ENCODE data around the gene PTPDC1. TPM values are rescaled to one million over a fixed set of nuclear protein-coding genes. Genes with fewer than 3 reads are reported as not detected.
A peak's percentile ranks its signal among the peaks of the same experiment; 100 is the strongest.

Gene PTPDC1
- total and polyA plus RNA-seq, 8 donors = 2.4 to 5.6 (median 4.2) TPM

DNA sequence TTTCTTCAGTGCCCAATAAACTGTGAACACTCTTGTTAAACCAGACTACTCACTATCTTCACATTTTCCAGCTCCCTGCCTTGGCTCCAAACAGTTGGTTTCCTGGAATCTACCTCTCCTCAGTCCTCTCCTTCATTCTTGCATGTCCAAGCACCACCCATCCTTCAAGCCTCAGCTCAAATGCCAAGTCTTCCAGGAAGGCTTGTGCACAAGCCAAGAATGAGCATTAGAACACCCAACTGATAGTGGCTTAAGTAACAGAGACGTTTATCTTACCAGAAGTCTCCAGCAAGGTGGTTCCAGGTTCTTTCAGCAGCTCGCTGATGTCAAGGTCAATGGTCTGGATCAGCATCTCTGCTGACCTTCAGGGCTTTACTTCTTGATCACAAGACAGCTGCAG lies 60.1 kb downstream of the PTPDC1 start:
- Histone ChIP-seq H3K4me3 (no peak overlapping the region), H3K4me1 (peaks cover 0 to 7% (median 0%) of the 10 kb centered on the region in 3 donors), H3K36me3 (no peaks in the 10 kb centered on the region), H3K27me3 (no peaks in the 10 kb centered on the region), H3K9me3 (no peaks in the 10 kb centered on the region), H3K27ac (no peak overlapping the region)
- peak in 2 of 4 donors; percentile 23 to 51 for ATAC-seq
- FAIRE-seq = no peak
- intact Hi-C loops (cut with DNase I) = no loop called here
- TF ChIP-seq, protein P1, sequence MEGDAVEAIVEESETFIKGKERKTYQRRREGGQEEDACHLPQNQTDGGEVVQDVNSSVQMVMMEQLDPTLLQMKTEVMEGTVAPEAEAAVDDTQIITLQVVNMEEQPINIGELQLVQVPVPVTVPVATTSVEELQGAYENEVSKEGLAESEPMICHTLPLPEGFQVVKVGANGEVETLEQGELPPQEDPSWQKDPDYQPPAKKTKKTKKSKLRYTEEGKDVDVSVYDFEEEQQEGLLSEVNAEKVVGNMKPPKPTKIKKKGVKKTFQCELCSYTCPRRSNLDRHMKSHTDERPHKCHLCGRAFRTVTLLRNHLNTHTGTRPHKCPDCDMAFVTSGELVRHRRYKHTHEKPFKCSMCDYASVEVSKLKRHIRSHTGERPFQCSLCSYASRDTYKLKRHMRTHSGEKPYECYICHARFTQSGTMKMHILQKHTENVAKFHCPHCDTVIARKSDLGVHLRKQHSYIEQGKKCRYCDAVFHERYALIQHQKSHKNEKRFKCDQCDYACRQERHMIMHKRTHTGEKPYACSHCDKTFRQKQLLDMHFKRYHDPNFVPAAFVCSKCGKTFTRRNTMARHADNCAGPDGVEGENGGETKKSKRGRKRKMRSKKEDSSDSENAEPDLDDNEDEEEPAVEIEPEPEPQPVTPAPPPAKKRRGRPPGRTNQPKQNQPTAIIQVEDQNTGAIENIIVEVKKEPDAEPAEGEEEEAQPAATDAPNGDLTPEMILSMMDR (IDR thresholded peaks at IDR 0.05) = no peak
- WGBS, 2 donors = 22 to 26% methylated on average over 2 of the region's 2 CpGs
- no peak for DNase-seq

DNA sequence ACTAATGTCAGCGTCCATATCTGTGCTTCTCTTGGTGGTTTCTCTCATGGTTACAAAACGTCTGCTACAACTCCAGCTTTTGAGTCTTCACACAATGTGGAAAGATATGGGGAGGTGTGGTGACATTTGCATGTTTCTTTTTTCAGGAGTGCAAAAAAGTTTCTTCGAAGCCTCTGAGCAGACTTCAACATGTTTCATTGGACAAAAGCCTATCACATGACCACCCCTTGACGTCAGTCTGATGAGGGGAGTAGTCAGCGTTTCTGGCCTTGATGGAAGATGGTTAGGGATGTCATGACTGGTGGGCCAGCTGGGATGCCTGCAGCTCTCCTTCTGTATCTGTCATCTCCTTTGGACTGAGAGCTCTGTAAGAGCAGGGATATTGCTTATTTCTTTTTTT lies 61.4 kb downstream of the PTPDC1 start:
- no peak for ATAC-seq
- no peak overlapping the region for H3K27ac ChIP-seq
- TF ChIP-seq, protein P1 (IDR thresholded peaks at IDR 0.05) = no peak
- no peak overlapping the region for H3K4me3 ChIP-seq
- intact Hi-C loops (cut with DNase I) = no loop called here
- 67 to 75% methylated on average over 5 of the region's 5 CpGs for WGBS, 2 donors
- H3K36me3 ChIP-seq = no peaks in the 10 kb centered on the region
- H3K9me3 ChIP-seq = no peaks in the 10 kb centered on the region
- no peak for DNase-seq
- H3K4me1 ChIP-seq = peaks cover 0 to 4% (median 0%) of the 10 kb centered on the region in 3 donors
- FAIRE-seq = no peak
- H3K27me3 ChIP-seq = no peaks in the 10 kb centered on the region

DNA sequence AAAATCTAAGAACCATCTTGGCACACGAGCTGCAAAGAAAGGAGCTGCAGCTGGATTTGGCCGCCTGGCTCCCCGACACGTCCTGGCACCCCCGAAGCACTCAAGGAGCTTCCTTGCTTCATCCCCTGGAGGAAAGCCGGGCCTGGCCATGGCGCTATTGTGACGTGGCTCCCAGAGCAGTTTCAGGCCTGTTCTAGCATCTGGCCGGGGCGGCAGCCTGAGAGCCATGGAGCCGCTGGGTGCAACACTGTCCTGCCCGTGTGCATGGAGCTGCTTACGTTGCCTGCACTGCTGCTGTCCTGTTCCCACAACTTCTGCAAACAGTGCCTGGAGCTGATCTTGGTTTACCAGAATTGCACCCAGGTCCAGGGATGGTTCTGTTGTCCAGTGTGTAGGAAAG lies 63.5 kb downstream of the PTPDC1 start:
- no peak overlapping the region for H3K27ac ChIP-seq
- ATAC-seq (no peak), DNase-seq (no peak), FAIRE-seq (no peak)
- intact Hi-C loops (cut with DNase I) = no loop called here
- TF ChIP-seq, protein P1 (IDR thresholded peaks at IDR 0.05) = no peak
- 82 to 86% methylated on average over 13 of the region's 13 CpGs for WGBS, 2 donors
- peaks cover 0 to 4% (median 0%) of the 10 kb centered on the region in 3 donors for H3K4me1 ChIP-seq
- no peak overlapping the region for H3K4me3 ChIP-seq
- no peaks in the 10 kb centered on the region for H3K27me3 ChIP-seq
- no peaks in the 10 kb centered on the region for H3K9me3 ChIP-seq
- no peaks in the 10 kb centered on the region for H3K36me3 ChIP-seq

DNA sequence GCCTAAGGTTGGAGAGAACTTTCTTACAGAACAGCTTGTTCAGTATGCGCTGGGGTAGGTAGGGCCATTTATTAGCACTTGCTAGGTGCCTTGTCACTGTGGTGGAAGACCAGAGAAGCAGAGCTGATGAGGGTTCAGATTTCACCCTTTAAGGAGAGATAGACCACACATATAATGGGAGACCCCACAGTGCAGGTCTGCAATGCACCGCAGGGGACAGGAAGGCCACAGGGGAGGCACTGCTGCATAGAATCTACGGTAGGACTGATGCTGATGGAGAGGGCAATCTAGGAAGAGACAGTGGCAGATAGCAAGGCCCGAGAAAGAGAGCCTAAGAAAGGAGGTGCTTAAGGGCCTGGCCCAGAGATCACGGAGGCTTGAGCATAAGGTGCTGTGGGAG lies 64.2 kb downstream of the PTPDC1 start:
- Histone ChIP-seq H3K36me3 (no peaks in the 10 kb centered on the region), H3K4me1 (peaks cover 0 to 4% (median 0%) of the 10 kb centered on the region in 3 donors), H3K4me3 (no peak overlapping the region), H3K27ac (no peak overlapping the region), H3K27me3 (no peaks in the 10 kb centered on the region), H3K9me3 (no peaks in the 10 kb centered on the region)
- TF ChIP-seq, protein P1 (IDR thresholded peaks at IDR 0.05) = no peak
- 69 to 76% methylated on average over 5 of the region's 5 CpGs for WGBS, 2 donors
- DNase-seq (no peak), ATAC-seq (no peak), FAIRE-seq (no peak)
- intact Hi-C loops (cut with DNase I) = no loop called here

DNA sequence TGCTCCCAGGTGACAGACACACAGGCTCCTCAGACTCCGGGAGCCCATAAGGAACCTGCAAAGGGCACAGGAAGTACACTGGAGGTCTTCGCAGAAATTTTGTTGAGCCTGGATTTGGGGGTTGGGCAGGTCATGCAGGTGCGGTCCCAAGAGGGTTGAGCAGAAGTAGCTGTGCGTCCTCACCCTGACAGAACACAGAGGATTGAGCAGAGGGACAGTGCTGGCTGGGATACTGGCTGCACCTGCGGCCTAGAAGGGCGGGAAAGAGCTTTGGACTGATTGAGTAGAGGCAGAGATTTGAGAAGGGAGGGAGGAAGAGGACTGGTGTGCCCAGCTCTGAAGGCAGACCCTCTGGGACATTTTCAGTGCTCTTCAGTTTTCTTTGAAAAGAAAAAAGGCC lies 65.4 kb downstream of the PTPDC1 start:
- DNase-seq = no peak
- H3K9me3 ChIP-seq = no peaks in the 10 kb centered on the region
- ATAC-seq = no peak
- H3K4me3 ChIP-seq = no peak overlapping the region
- no peak overlapping the region for H3K27ac ChIP-seq
- H3K36me3 ChIP-seq = no peaks in the 10 kb centered on the region
- TF ChIP-seq, protein P1 (IDR thresholded peaks at IDR 0.05) = no peak
- H3K27me3 ChIP-seq = no peaks in the 10 kb centered on the region
- no peak for FAIRE-seq
- WGBS, 2 donors = 86 to 87% methylated on average over 6 of the region's 6 CpGs
- intact Hi-C loops (cut with DNase I) = no loop called here
- H3K4me1 ChIP-seq = no peaks in the 10 kb centered on the region

Measured in pancreas (tissue), 10 donors.